Neural progenitor cell (in vitro differentiated cells): ENCODE data around the gene TLL2. TPM values are rescaled to one million over a fixed set of nuclear protein-coding genes. Genes with fewer than 3 reads are reported as not detected.

Experiments
- DNase-seq: peaks from one replicate; pipeline ENCODE4 v3.0.0-alpha.2; 2016; ENCODE audit warnings: low spot score
- H2AFZ ChIP-seq: fragments of 200-600 bp; sonication (generic); replicated peaks from 2 replicates; pipeline ENCODE4 v1.6.1; 2016; ENCODE audit warnings: antibody characterized with exemption
- H3F3A ChIP-seq: fragments of 200-600 bp; sonication (generic); 2 replicates; pipeline ENCODE4 v1.6.1; 2016; ENCODE audit warnings: antibody characterized with exemption, low read depth
- H3K27ac ChIP-seq: fragments of 200-600 bp; sonication (generic); 2 replicates; pipeline ENCODE4 v1.5.1; 2016; ENCODE audit warnings: mild to moderate bottlenecking
- H3K27me3 ChIP-seq: fragments of 200-600 bp; sonication (generic); 2 replicates; pipeline ENCODE4 v1.6.1; 2016; ENCODE audit warnings: mild to moderate bottlenecking, moderate library complexity
- H3K36me3 ChIP-seq: fragments of 200-600 bp; sonication (generic); 2 replicates; pipeline ENCODE4 v1.5.1; 2016
- H3K4me1 ChIP-seq: fragments of 200-600 bp; sonication (generic); 2 replicates; pipeline ENCODE4 v1.6.1; 2016; ENCODE audit warnings: mixed run types
- H3K4me2 ChIP-seq: fragments of 200-600 bp; sonication (generic); 2 replicates; pipeline ENCODE4 v1.6.1; 2016
- H3K4me3 ChIP-seq: fragments of 200-600 bp; sonication (generic); 2 replicates; pipeline ENCODE4 v1.5.1; 2016
- H3K79me2 ChIP-seq: fragments of 200-600 bp; sonication (generic); 2 replicates; pipeline ENCODE4 v1.6.1; 2016; ENCODE audit warnings: low read depth
- H3K9ac ChIP-seq: fragments of 200-600 bp; sonication (generic); 2 replicates; pipeline ENCODE4 v1.6.1; 2016
- H3K9me3 ChIP-seq: fragments of 200-600 bp; sonication (generic); 2 replicates; pipeline ENCODE4 v1.5.1; 2016; ENCODE audit warnings: low read depth
- H4K20me1 ChIP-seq: fragments of 200-600 bp; sonication (generic); 2 replicates; pipeline ENCODE4 v1.6.1; 2016; ENCODE audit warnings: low read depth
- H3K27ac Mint-ChIP-seq: 3 replicates; pipeline ENCODE4 v1.8.0; 2021; ENCODE audit warnings: mixed read lengths
- H3K27me3 Mint-ChIP-seq: 2 replicates; pipeline ENCODE4 v1.8.0; 2022; ENCODE audit warnings: low read depth, mild to moderate bottlenecking, inconsistent platforms, moderate library complexity, mixed read lengths; ENCODE audit not compliant: insufficient read depth
- H3K36me3 Mint-ChIP-seq: 3 replicates; pipeline ENCODE4 v1.8.0; 2021; ENCODE audit warnings: mixed read lengths
- H3K4me1 Mint-ChIP-seq: 3 replicates; pipeline ENCODE4 v1.8.0; 2021; ENCODE audit warnings: mixed read lengths
- H3K4me3 Mint-ChIP-seq: 3 replicates; pipeline ENCODE4 v1.8.0; 2021; ENCODE audit warnings: mild to moderate bottlenecking, moderate library complexity, mixed read lengths
- H3K9me3 Mint-ChIP-seq: 3 replicates; pipeline ENCODE4 v1.8.0; 2020; ENCODE audit warnings: mixed read lengths
- EZH2 ChIP-seq: fragments of 200-600 bp; sonication (generic); IDR thresholded peaks from 2 replicates; pipeline ENCODE4 v1.6.1; 2017; ENCODE audit warnings: antibody characterized with exemption, mild to moderate bottlenecking, moderate library complexity
- EZH2phosphoT487 ChIP-seq: fragments of 200-600 bp; sonication (generic); IDR thresholded peaks from 2 replicates; pipeline ENCODE4 v1.6.1; 2017; ENCODE audit warnings: antibody characterized with exemption
- total RNA-seq: library from RNA; depleted of rRNA; stranded (reverse); fragments of >200 nt; gene quantifications from 2 replicates; pipeline ENCODE4 v1.2.3, GENCODE V29; 2015; ENCODE audit warnings: low replicate concordance
- TF ChIP-seq, protein P1 (sequence below): fragments of 200-600 bp; sonication (generic); IDR thresholded peaks from 2 replicates; pipeline ENCODE4 v1.5.1; 2017; ENCODE audit warnings: antibody characterized with exemption, mild to moderate bottlenecking

TLL2 gene
- total RNA-seq, 1 donor from 2014 or later = 0.22 TPM

DNA sequence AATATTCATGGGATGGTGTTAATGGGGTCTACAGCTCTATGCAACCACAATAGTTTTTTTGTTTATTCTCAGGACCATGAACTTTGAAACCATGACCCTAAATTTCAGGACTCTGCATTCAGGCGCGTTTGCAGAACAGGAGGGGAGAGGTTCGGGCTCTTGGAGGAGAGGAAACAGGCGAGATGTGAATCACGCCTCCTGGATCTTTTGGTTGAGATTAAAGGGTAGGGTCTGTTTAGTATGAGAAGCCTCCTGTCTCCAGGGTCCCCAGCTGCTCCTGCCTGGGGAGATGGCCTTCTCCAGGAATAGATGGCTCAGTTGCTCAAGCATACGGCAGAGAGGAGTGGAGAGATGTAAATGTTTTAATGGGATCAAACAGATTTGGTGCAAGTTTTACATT is 18.2 kb downstream of the TLL2 start:
- TF ChIP-seq EZH2phosphoT487 (no peak), EZH2 (no peak)
- TF ChIP-seq, protein P1, sequence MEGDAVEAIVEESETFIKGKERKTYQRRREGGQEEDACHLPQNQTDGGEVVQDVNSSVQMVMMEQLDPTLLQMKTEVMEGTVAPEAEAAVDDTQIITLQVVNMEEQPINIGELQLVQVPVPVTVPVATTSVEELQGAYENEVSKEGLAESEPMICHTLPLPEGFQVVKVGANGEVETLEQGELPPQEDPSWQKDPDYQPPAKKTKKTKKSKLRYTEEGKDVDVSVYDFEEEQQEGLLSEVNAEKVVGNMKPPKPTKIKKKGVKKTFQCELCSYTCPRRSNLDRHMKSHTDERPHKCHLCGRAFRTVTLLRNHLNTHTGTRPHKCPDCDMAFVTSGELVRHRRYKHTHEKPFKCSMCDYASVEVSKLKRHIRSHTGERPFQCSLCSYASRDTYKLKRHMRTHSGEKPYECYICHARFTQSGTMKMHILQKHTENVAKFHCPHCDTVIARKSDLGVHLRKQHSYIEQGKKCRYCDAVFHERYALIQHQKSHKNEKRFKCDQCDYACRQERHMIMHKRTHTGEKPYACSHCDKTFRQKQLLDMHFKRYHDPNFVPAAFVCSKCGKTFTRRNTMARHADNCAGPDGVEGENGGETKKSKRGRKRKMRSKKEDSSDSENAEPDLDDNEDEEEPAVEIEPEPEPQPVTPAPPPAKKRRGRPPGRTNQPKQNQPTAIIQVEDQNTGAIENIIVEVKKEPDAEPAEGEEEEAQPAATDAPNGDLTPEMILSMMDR = no peak
- H3K9ac ChIP-seq = no peak overlapping the region
- no peaks in the 10 kb centered on the region for H3K9me3 Mint-ChIP-seq
- no peak overlapping the region for H3K4me3 Mint-ChIP-seq
- H3K27me3 ChIP-seq = no peaks in the 10 kb centered on the region
- no peaks in the 10 kb centered on the region for H3F3A ChIP-seq
- H3K27ac Mint-ChIP-seq = no peak overlapping the region
- H3K79me2 ChIP-seq = no peaks in the 10 kb centered on the region
- no peak overlapping the region for H2AFZ ChIP-seq
- H3K9me3 ChIP-seq = no peaks in the 10 kb centered on the region
- H3K4me1 ChIP-seq = no peaks in the 10 kb centered on the region
- DNase-seq = no peak
- peaks cover 10% of the 10 kb centered on the region for H4K20me1 ChIP-seq
- no peaks in the 10 kb centered on the region for H3K36me3 ChIP-seq
- H3K4me1 Mint-ChIP-seq = peaks cover 33% of the 10 kb centered on the region
- H3K4me2 ChIP-seq = no peak overlapping the region
- H3K27ac ChIP-seq = no peak overlapping the region
- peaks cover 4% of the 10 kb centered on the region for H3K36me3 Mint-ChIP-seq
- peaks cover 9% of the 10 kb centered on the region for H3K27me3 Mint-ChIP-seq
- no peak overlapping the region for H3K4me3 ChIP-seq

DNA sequence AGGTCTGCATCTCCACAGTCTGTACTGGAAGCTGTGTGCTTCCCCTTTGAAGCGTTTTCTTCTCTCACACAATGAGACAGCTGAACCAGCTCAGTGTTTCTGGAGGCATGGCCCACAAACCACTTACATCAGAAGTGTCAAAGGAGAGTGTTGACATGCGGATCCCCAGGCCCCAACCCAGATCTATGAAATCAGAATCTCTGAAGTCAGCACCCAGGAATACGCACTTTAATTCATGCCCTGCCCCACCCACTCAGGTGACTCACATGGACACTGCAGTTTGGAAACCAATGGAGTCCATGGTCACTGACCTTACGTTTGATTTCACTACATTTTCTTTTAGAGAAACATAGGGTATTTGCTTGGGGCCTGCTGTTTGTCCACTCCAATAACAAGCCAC is 19.0 kb downstream of the TLL2 start:
- no peak for DNase-seq
- peaks cover 10% of the 10 kb centered on the region for H4K20me1 ChIP-seq
- H3K4me1 Mint-ChIP-seq = peaks cover 33% of the 10 kb centered on the region
- no peak overlapping the region for H3K4me3 Mint-ChIP-seq
- no peaks in the 10 kb centered on the region for H3F3A ChIP-seq
- H3K27ac ChIP-seq = no peak overlapping the region
- H3K27ac Mint-ChIP-seq = peak overlapping the region; percentile 40
- no peak overlapping the region for H3K9ac ChIP-seq
- no peaks in the 10 kb centered on the region for H3K9me3 ChIP-seq
- no peaks in the 10 kb centered on the region for H3K27me3 ChIP-seq
- no peaks in the 10 kb centered on the region for H3K4me1 ChIP-seq
- peaks cover 9% of the 10 kb centered on the region for H3K27me3 Mint-ChIP-seq
- H2AFZ ChIP-seq = no peak overlapping the region
- H3K4me3 ChIP-seq = no peak overlapping the region
- H3K79me2 ChIP-seq = no peaks in the 10 kb centered on the region
- peaks cover 4% of the 10 kb centered on the region for H3K36me3 Mint-ChIP-seq
- no peaks in the 10 kb centered on the region for H3K9me3 Mint-ChIP-seq
- H3K4me2 ChIP-seq = no peak overlapping the region
- H3K36me3 ChIP-seq = no peaks in the 10 kb centered on the region
- TF ChIP-seq, protein P1 = no peak
- TF ChIP-seq EZH2 (no peak), EZH2phosphoT487 (no peak)

DNA sequence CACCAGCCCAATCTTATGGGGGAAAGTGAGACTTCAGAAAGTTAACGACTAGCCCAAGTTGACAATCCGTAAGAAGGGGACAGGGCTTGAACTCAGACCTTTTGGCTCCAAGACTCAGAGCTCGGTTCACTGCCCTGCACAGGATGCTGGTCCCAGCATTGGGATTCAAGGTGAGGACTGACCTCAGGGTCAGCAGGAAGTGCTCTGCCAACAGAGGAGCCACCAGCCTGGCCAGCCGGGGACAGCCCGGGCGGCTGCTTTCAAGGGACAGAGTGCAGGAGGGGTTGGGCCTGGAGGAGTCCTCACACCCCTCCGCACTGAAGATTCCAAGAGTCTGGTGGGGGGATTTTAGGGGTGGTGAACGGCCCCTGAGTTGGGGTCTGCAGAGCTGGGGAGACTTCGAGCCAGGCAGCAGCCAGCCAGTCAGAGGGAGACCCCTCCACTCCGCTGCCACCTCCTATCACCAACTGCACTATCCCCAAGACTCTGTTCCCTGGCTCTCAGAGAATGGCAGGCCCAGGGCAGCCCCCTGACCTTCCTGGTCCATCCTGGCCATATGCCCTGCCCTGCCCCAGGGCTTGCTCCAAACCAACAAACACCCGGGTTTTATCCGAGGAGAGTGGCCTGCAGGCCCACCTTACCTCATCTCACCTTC is 19.7 kb downstream of the TLL2 start:
- Histone ChIP-seq H3K27me3 (no peaks in the 10 kb centered on the region), H3K4me2 (no peak overlapping the region), H3K27ac (no peak overlapping the region), H3K4me1 (no peaks in the 10 kb centered on the region), H4K20me1 (peaks cover 10% of the 10 kb centered on the region), H3F3A (no peaks in the 10 kb centered on the region), H2AFZ (no peak overlapping the region), H3K9me3 (no peaks in the 10 kb centered on the region), H3K4me3 (no peak overlapping the region), H3K36me3 (no peaks in the 10 kb centered on the region), H3K79me2 (no peaks in the 10 kb centered on the region), H3K9ac (no peak overlapping the region)
- TF ChIP-seq, protein P1 = no peak
- TF ChIP-seq EZH2phosphoT487 (no peak), EZH2 (no peak)
- Mint-ChIP-seq H3K9me3 (no peaks in the 10 kb centered on the region), H3K27me3 (peaks cover 9% of the 10 kb centered on the region), H3K4me3 (no peak overlapping the region), H3K36me3 (peaks cover 2% of the 10 kb centered on the region), H3K4me1 (peaks cover 33% of the 10 kb centered on the region), H3K27ac (no peak overlapping the region)
- no peak for DNase-seq
